GM21528 (cell line): ENCODE measurements around the gene PLXDC2.
"Not testable (repeated sequence)": the region's sequence is repeated elsewhere in the genome, so short reads cannot be mapped to it uniquely, and the experiment has no call there.

Experiments
- ATAC-seq: cut with Tn5 transposase; IDR thresholded peaks from one replicate; pipeline ENCODE4 v1.9.1; 2021; ENCODE audit warnings: mild to moderate bottlenecking, moderate library complexity; ENCODE audit not compliant: unreplicated experiment, low FRiP score

The PLXDC2 gene

GRCh38 chr10:19967981-19968380 lies 151.7 kb downstream of the PLXDC2 start:
- no peak for ATAC-seq

DNA sequence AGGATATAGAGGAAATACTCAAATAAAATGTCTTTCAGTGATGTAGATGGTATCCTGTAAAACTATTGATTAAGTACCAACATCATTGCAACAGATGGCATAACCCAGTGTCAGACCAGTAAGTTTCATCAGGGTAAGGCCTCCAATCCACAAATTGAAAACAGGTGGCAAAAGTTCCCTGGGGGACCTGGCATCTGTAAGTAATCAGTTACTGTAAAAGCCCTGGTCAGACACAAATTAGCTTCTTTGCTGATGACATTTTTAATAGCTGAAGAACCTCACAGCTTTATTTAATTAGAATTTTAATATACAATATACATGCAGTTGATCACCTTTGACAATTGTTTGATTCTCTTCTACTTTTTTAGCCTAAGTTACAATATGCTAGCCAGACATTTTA lies 152.5 kb downstream of the PLXDC2 start:
- no peak for ATAC-seq

DNA sequence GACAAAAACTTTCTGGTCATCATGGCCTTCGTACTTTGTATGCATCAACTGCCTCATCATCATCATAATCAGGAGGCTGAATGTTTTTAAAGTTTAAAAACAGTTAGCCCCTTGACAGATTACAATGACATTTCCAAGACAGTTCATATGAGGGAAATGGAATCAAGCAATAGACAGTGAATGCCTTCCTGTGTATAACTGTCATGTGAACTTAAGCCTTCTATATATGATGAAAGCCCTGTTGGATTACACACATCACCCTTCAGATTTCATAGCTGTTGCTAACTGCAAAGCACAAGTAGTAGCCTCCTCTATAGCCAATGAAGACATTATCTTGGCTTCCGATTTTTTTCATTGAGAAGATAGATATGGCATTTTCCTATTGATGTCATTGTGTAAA lies 154.0 kb downstream of the PLXDC2 start:
- no peak for ATAC-seq

DNA sequence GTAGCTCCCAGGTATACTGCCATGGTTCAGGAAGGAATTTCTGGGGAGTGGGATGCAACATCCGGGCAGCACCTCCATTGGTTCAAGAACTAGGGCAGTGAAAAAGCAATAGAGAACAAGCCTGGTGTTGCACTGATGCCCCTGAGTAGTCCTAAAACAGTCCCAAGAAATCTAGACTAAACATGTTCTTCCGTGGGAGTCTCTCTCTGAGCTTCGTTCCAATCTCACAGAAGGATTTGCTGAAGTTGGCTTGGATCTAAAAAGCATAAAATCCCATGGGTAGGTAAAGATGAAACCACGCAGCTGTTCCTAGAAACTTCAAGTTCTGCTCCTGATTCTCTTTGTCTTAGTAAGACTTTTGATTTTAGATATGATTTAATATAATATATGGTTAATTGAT lies 154.5 kb downstream of the PLXDC2 start:
- no peak for ATAC-seq

- no peak for ATAC-seq
Measured at GRCh38 chr10:19971343-19972052, 155.3 kb downstream of the PLXDC2 start.

GRCh38 chr10:19974138-19974537 lies 157.9 kb downstream of the PLXDC2 start:
- no peak for ATAC-seq

DNA sequence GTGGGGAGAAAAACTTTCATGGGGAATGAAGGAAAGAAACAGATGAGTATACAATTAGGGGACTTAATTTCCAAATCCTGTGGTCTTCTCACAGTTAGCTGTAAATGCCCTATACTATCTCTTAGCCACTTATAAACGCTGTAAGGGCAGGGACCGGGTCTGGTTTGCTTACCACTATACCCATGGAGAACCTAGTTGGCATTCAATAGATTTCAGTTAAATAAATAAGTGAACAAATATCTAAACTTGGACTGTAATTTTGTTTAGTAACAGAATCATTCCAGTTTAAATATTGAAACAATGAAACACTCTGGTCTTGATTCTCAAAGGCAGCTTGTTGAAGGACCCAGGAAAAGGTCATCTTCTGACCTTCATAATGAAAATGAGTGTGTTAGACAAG lies 158.3 kb downstream of the PLXDC2 start:
- ATAC-seq, result no peak

- no peak for ATAC-seq
Measured at GRCh38 chr10:19977097-19977521, 160.9 kb downstream of the PLXDC2 start.

DNA sequence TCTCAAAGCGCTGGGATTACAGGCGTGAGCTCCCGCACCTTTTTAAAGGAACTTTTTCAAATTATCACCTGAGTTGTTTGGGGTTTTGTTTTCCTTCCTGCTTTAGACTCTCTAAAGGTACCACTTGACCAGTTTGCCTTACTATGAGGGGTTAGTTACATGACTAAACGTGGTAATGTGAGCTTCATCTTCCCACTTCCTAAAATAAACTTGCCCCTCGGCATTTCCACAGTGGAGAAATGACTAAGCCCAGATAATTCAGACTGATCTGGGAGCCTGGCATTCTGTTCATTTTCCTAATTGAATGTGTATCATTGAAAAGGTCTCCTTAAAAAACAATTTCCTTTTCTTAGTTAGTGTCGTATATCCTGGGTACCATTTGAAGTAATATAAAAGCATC lies 163.4 kb downstream of the PLXDC2 start:
- no peak for ATAC-seq

GRCh38 chr10:19983880-19984565 lies 167.8 kb downstream of the PLXDC2 start:
- no peak for ATAC-seq

DNA sequence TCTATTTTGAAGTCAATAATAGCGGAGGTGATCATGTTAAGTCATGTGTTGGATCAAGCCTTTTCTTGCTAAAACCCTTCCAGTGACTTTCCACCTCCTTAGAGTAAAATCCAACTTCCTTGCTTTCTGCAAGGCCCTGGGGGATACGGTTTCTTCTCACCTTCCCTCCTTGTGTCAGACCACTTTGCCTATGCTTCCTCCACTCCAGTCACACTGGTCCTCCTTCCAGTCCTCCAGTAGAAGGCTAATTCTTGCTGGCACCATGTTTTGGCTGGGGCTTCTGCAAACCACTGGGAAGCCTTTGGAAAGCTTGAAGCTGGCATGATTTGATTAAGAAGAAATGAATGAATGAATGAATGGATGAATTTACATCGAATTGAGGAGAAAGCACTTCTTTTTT lies 169.5 kb downstream of the PLXDC2 start:
- no peak for ATAC-seq

GRCh38 chr10:19986591-19986990 lies 170.4 kb downstream of the PLXDC2 start:
- no peak for ATAC-seq

GRCh38 chr10:19987931-19988330 lies 171.7 kb downstream of the PLXDC2 start:
- no peak for ATAC-seq

DNA sequence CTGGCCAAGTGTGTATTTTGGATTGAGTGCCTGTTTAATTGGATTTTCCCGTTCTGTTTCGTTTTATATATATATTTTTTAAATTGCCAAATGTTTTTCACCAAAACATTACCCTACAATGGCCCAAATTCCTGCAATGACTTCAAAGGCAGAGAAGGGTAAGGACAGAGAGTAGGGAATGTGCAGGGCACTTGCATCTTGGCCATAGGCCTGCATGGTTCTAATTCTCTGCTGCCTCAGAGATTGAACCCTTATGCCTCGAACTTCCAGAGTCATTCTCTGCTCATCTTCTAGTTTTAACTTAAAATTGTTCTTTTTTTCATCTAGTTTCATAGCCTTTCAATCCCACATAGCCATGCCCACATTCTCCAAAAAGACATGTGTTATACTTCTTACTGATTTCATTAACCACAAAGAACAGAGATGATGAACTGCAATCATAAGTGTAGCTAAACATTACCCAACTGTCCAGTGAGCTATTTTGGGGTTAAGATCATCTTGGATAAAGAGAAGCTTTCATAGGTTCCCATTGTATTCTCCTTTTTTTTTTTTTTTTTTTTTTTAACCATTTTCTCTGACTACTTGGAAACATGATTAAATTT lies 177.6 kb downstream of the PLXDC2 start:
- ATAC-seq, result peak; percentile 60

GRCh38 chr10:19998482-19998881 lies 182.2 kb downstream of the PLXDC2 start:
- ATAC-seq, result no peak

DNA sequence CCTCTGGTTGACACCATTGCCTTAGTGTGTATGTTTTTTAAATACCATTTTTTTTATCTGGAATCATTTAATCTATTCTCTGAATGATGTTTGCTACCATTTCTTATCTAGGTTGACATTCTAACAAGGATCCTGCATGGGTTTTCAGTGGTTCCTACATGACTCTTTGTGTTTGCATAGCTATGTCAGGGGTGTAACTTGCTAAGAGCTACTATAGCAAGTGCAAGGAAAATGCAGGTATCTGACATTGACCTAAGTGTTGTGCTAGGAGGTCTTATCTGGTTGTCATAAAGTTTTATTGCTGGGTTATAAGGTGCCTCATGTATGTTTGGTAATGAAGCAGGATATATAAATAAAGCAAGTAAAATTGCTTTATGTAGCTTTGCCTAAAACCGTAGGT lies 183.2 kb downstream of the PLXDC2 start:
- ATAC-seq, result no peak

GRCh38 chr10:20002026-20002425 lies 185.8 kb downstream of the PLXDC2 start:
- not testable (repeated sequence) for ATAC-seq

DNA sequence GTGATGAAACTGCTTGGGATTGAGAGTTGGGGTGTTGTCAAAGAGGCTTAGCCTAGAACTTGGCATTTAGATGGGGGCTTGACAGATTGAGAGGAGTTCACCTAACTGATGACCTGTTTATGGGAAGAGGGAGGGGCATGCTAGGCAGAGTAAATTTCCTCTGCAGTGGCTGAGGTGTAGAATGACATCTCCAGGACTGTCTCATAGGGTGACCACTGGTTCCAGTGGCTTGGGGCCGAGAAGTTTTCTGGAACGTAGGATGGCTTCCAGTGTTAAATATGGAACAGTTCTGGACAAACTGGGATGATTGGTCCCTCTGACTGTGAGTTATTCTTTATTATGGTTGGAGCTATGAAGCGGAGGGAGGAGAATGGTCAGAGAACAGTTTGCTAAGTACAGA lies 186.4 kb downstream of the PLXDC2 start:
- no peak for ATAC-seq

GRCh38 chr10:20004087-20004523 lies 187.9 kb downstream of the PLXDC2 start:
- peak; percentile 43 for ATAC-seq

- ATAC-seq, result no peak
Measured at GRCh38 chr10:20005638-20006037, 189.4 kb downstream of the PLXDC2 start.

DNA sequence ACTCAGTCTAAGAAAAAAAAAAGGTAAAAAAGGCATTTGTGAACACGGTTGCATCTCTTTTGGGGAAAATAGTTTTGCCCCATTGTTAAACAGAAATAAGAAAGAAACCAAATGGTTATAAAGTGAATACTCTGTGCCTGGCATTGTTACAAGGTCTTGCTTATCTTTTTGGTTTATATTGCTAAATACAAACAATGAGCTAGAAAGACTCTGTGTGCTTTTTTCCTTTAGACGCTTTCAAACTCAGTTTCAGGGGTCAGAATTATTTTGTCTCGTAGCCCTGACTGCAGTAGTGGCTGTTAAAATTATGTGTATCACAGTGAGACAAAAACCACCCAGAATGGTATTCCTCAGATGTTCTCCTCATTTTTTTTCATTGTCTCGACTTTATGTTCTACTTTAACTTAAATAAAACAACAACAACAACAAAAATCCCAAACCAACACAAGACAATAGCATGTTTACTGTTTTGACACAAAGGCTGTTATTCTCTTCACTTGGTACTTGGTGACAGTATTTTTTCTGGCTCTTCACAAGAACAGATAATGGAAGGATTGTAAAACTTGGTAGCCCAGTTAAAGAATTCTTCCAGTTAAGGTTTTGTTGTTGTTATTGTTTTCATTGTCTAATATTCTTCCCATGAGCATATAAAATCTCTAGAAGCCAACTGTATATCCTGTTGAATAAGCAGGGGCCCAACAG lies 190.1 kb downstream of the PLXDC2 start:
- no peak for ATAC-seq
